Gastroesophageal sphincter (tissue), 3 donors: ENCODE data around the gene CADM2.

Experiments
- CTCF ChIP-seq, 4 experiments: fragments of 200-600 bp in 2 of 4; fragments of 450-650 bp in 2 of 4; sonication (generic) in 1 of 4; IDR thresholded peaks; one replicate each; pipeline ENCODE4 v1.5.1; 2017 to 2019; ENCODE audit warnings: antibody characterized with exemption in 4 of 4, mild to moderate bottlenecking in 2 of 4, moderate library complexity in 2 of 4
- EP300 ChIP-seq: sonication (generic); formaldehyde crosslinking; IDR thresholded peaks from one replicate; pipeline ENCODE4 v1.6.1; 2017; ENCODE audit warnings: antibody characterized with exemption, mild to moderate bottlenecking

GRCh38 chr3:85760342-85760741 is 801.6 kb downstream of the CADM2 start:
- TF ChIP-seq EP300 (no peak), CTCF (IDR thresholded peaks at IDR 0.05) (no peak)
